Esophagus squamous epithelium (tissue), 4 donors: ENCODE measurements around the gene OBP2A.

Source experiments
- CTCF ChIP-seq, 6 experiments: fragments of 450-650 bp in 4 of 6; fragments of 200-600 bp in 2 of 6; sonication (generic) in 2 of 6; IDR thresholded peaks; one replicate each; pipeline ENCODE4 v1.5.1; 2016 to 2019; ENCODE audit warnings: antibody characterized with exemption in 6 of 6, mild to moderate bottlenecking in 4 of 6, moderate library complexity in 4 of 6
- POLR2A ChIP-seq, 4 donors: fragments of 450-650 bp; IDR thresholded peaks; one replicate each; pipeline ENCODE4 v1.6.1; 2017; ENCODE audit warnings: antibody characterized with exemption in 4 of 4, mild to moderate bottlenecking in 4 of 4, moderate library complexity in 3 of 4

GRCh38 chr9:135544981-135545635 lies 818 bp upstream of the OBP2A start:
- TF ChIP-seq CTCF (IDR thresholded peaks at IDR 0.05) (no peak), POLR2A (IDR thresholded peaks at IDR 0.05) (no peak)
